Stimulated activated naive CD8-positive, alpha-beta T cell treated with anti-CD3 and anti-CD28 coated beads, Interleukin-15, Interleukin-2, amounts not matched to agents 100 ng/mL and 50 ng/mL, for 24 hours (primary cell): ENCODE data around the gene TTYH3.

Source experiments
- H3K27ac Mint-ChIP-seq: one replicate; pipeline ENCODE4 v1.8.0; 2021; ENCODE audit warnings: mild to moderate bottlenecking, mixed read lengths
- H3K27me3 Mint-ChIP-seq: one replicate; pipeline ENCODE4 v1.8.0; 2021; ENCODE audit warnings: mixed read lengths
- H3K36me3 Mint-ChIP-seq: one replicate; pipeline ENCODE4 v1.8.0; 2021; ENCODE audit warnings: low read depth, mixed read lengths
- H3K4me1 Mint-ChIP-seq: one replicate; pipeline ENCODE4 v1.8.0; 2021; ENCODE audit warnings: low read depth, mixed read lengths
- H3K4me3 Mint-ChIP-seq: one replicate; pipeline ENCODE4 v1.8.0; 2021; ENCODE audit warnings: mild to moderate bottlenecking, mixed read lengths
- H3K9me3 Mint-ChIP-seq: one replicate; pipeline ENCODE4 v1.8.0; 2021; ENCODE audit warnings: mixed read lengths

Gene TTYH3

GRCh38 chr7:2655870-2656614, 24.3 kb downstream of the TTYH3 start:
- no peaks in the 10 kb centered on the region for H3K27me3 Mint-ChIP-seq
- H3K9me3 Mint-ChIP-seq = no peaks in the 10 kb centered on the region
- peaks cover 5% of the 10 kb centered on the region for H3K36me3 Mint-ChIP-seq
- H3K27ac Mint-ChIP-seq = no peak overlapping the region
- H3K4me3 Mint-ChIP-seq = no peak overlapping the region
- H3K4me1 Mint-ChIP-seq = no peaks in the 10 kb centered on the region

GRCh38 chr7:2657208-2657607, 25.4 kb downstream of the TTYH3 start:
- Mint-ChIP-seq H3K27me3 (no peaks in the 10 kb centered on the region), H3K4me1 (no peaks in the 10 kb centered on the region), H3K4me3 (no peak overlapping the region), H3K36me3 (peaks cover 5% of the 10 kb centered on the region), H3K9me3 (no peaks in the 10 kb centered on the region), H3K27ac (no peak overlapping the region)

GRCh38 chr7:2657920-2658671, 26.3 kb downstream of the TTYH3 start:
- Mint-ChIP-seq H3K4me1 (no peaks in the 10 kb centered on the region), H3K27ac (no peak overlapping the region), H3K27me3 (no peaks in the 10 kb centered on the region), H3K36me3 (peaks cover 5% of the 10 kb centered on the region), H3K4me3 (no peak overlapping the region), H3K9me3 (no peaks in the 10 kb centered on the region)

- Mint-ChIP-seq H3K4me1 (no peaks in the 10 kb centered on the region), H3K27me3 (no peaks in the 10 kb centered on the region), H3K36me3 (peaks cover 5% of the 10 kb centered on the region)
These were observed 27.2 kb downstream of the TTYH3 start for GRCh38 chr7:2658941-2659340.

GRCh38 chr7:2659556-2660358, 28.0 kb downstream of the TTYH3 start:
- Mint-ChIP-seq H3K4me3 (no peak overlapping the region), H3K9me3 (no peaks in the 10 kb centered on the region), H3K36me3 (peaks cover 5% of the 10 kb centered on the region), H3K4me1 (no peaks in the 10 kb centered on the region), H3K27me3 (no peaks in the 10 kb centered on the region), H3K27ac (no peak overlapping the region)

More at GRCh38 chr7:2658941-2659340, 27.2 kb downstream of the TTYH3 start:
- Mint-ChIP-seq H3K9me3 (no peaks in the 10 kb centered on the region), H3K4me3 (no peak overlapping the region), H3K27ac (no peak overlapping the region)

GRCh38 chr7:2660359-2661095, 28.7 kb downstream of the TTYH3 start:
- no peak overlapping the region for H3K27ac Mint-ChIP-seq
- no peaks in the 10 kb centered on the region for H3K9me3 Mint-ChIP-seq
- H3K27me3 Mint-ChIP-seq = no peaks in the 10 kb centered on the region
- no peaks in the 10 kb centered on the region for H3K4me1 Mint-ChIP-seq
- peaks cover 5% of the 10 kb centered on the region for H3K36me3 Mint-ChIP-seq
- H3K4me3 Mint-ChIP-seq = no peak overlapping the region

GRCh38 chr7:2661096-2661449, 29.3 kb downstream of the TTYH3 start:
- Mint-ChIP-seq H3K4me1 (no peaks in the 10 kb centered on the region), H3K27me3 (no peaks in the 10 kb centered on the region), H3K9me3 (no peaks in the 10 kb centered on the region), H3K36me3 (peaks cover 5% of the 10 kb centered on the region), H3K4me3 (no peak overlapping the region), H3K27ac (no peak overlapping the region)

- no peaks in the 10 kb centered on the region for H3K27me3 Mint-ChIP-seq
- no peaks in the 10 kb centered on the region for H3K9me3 Mint-ChIP-seq
- H3K27ac Mint-ChIP-seq = no peak overlapping the region
- peaks cover 5% of the 10 kb centered on the region for H3K36me3 Mint-ChIP-seq
- no peaks in the 10 kb centered on the region for H3K4me1 Mint-ChIP-seq
- H3K4me3 Mint-ChIP-seq = no peak overlapping the region
These were observed 30.0 kb downstream of the TTYH3 start for GRCh38 chr7:2661602-2662272.

- H3K36me3 Mint-ChIP-seq = no peaks in the 10 kb centered on the region
- H3K27ac Mint-ChIP-seq = no peak overlapping the region
- H3K27me3 Mint-ChIP-seq = peaks cover 3% of the 10 kb centered on the region
- no peaks in the 10 kb centered on the region for H3K4me1 Mint-ChIP-seq
- H3K9me3 Mint-ChIP-seq = no peaks in the 10 kb centered on the region
- no peak overlapping the region for H3K4me3 Mint-ChIP-seq
These were observed 30.7 kb downstream of the TTYH3 start for GRCh38 chr7:2662273-2663120.

- Mint-ChIP-seq H3K27me3 (peaks cover 7% of the 10 kb centered on the region), H3K4me3 (no peak overlapping the region), H3K4me1 (no peaks in the 10 kb centered on the region), H3K9me3 (no peaks in the 10 kb centered on the region), H3K27ac (no peak overlapping the region), H3K36me3 (no peaks in the 10 kb centered on the region)
These were observed 31.5 kb downstream of the TTYH3 start for GRCh38 chr7:2663121-2663886.

- no peaks in the 10 kb centered on the region for H3K9me3 Mint-ChIP-seq
- no peaks in the 10 kb centered on the region for H3K4me1 Mint-ChIP-seq
- no peak overlapping the region for H3K4me3 Mint-ChIP-seq
- H3K36me3 Mint-ChIP-seq = no peaks in the 10 kb centered on the region
- no peak overlapping the region for H3K27ac Mint-ChIP-seq
- peaks cover 9% of the 10 kb centered on the region for H3K27me3 Mint-ChIP-seq
These were observed 32.2 kb downstream of the TTYH3 start for GRCh38 chr7:2663960-2664359.

- Mint-ChIP-seq H3K9me3 (no peaks in the 10 kb centered on the region), H3K36me3 (no peaks in the 10 kb centered on the region), H3K4me3 (no peak overlapping the region), H3K27ac (no peak overlapping the region), H3K27me3 (peaks cover 16% of the 10 kb centered on the region), H3K4me1 (no peaks in the 10 kb centered on the region)
These were observed 33.6 kb downstream of the TTYH3 start for GRCh38 chr7:2665359-2665791.

- H3K36me3 Mint-ChIP-seq = no peaks in the 10 kb centered on the region
These were observed 34.4 kb downstream of the TTYH3 start for GRCh38 chr7:2666155-2666554.

More at GRCh38 chr7:2666155-2666554, 34.4 kb downstream of the TTYH3 start:
- Mint-ChIP-seq H3K27ac (no peak overlapping the region), H3K9me3 (no peaks in the 10 kb centered on the region), H3K27me3 (peaks cover 16% of the 10 kb centered on the region), H3K4me3 (no peak overlapping the region), H3K4me1 (no peaks in the 10 kb centered on the region)
